Natural killer cell (primary cell): ENCODE measurements around the gene RXRB. TPM values are rescaled to one million over a fixed set of nuclear protein-coding genes. Genes with fewer than 3 reads are reported as not detected.

Experiments
- ATAC-seq, 3 donors: fragments of 150-1000 bp in 2 of 3; fragments of 200-7000 bp in 1 of 3; cut with Tn5 transposase; 1 replicate in 1 of 3; 2 replicates in 2 of 3; pipeline ENCODE4 v1.10.0; 2021; ENCODE audit warnings: mild to moderate bottlenecking in 2 of 3, moderate library complexity in 2 of 3
- DNase-seq, 2 donors: peaks; one replicate each; pipeline versions ENCODE4 v3.0.0 to v3.0.0-alpha.2; 2013 to 2021; ENCODE audit warnings: mixed read lengths in 1 of 2
- H3K27ac ChIP-seq: one replicate; pipeline ENCODE4 v1.5.1; 2013; ENCODE audit warnings: mild to moderate bottlenecking, low read length
- H3K27me3 ChIP-seq: one replicate; pipeline ENCODE4 v1.6.1; 2013; ENCODE audit warnings: low read length; ENCODE audit not compliant: control insufficient read depth, insufficient read depth
- H3K36me3 ChIP-seq: one replicate; pipeline ENCODE4 v1.6.1; 2013; ENCODE audit warnings: low read length; ENCODE audit not compliant: control insufficient read depth, insufficient read depth
- H3K4me1 ChIP-seq: one replicate; pipeline ENCODE4 v1.6.1; 2013; ENCODE audit warnings: low read length; ENCODE audit not compliant: control insufficient read depth, insufficient read depth
- H3K4me3 ChIP-seq: one replicate; pipeline ENCODE4 v1.5.1; 2013; ENCODE audit warnings: low read length
- H3K9me3 ChIP-seq: one replicate; pipeline ENCODE4 v1.6.1; 2013; ENCODE audit warnings: low read length; ENCODE audit not compliant: control insufficient read depth, insufficient read depth
- H3K27ac Mint-ChIP-seq, 2 donors: one replicate each; pipeline ENCODE4 v1.8.0; 2022; ENCODE audit warnings: mild to moderate bottlenecking in 2 of 2, mixed read lengths in 2 of 2, moderate library complexity in 1 of 2
- H3K27me3 Mint-ChIP-seq, 2 donors: one replicate each; pipeline ENCODE4 v1.8.0; 2022; ENCODE audit warnings: low read depth in 2 of 2, mixed read lengths in 2 of 2
- H3K36me3 Mint-ChIP-seq: one replicate; pipeline ENCODE4 v1.8.0; 2022; ENCODE audit warnings: mixed read lengths
- H3K4me1 Mint-ChIP-seq, 2 donors: one replicate each; pipeline ENCODE4 v1.8.0; 2022; ENCODE audit warnings: mixed read lengths in 2 of 2
- H3K4me3 Mint-ChIP-seq: one replicate; pipeline ENCODE4 v1.8.0; 2022; ENCODE audit warnings: mild to moderate bottlenecking, moderate library complexity, mixed read lengths
- H3K9me3 Mint-ChIP-seq, 2 donors: one replicate each; pipeline ENCODE4 v1.8.0; 2022; ENCODE audit warnings: mixed read lengths in 2 of 2
- CTCF ChIP-seq: fragments of 200-600 bp; IDR thresholded peaks from one replicate; pipeline ENCODE4 v1.8.0; 2022; ENCODE audit warnings: antibody characterized with exemption
- WGBS: methylation state at CpG from one replicate; pipeline ENCODE4 v1.1.7; 2013; ENCODE audit warnings: missing lambda C conversion rate; ENCODE audit not compliant: insufficient coverage; 5-methylcytosine and 5-hydroxymethylcytosine counted together
- intact Hi-C: fragments of 100-400 bp; cut with micrococcal nuclease; formaldehyde crosslinking; loops from one replicate; pipeline ENCODE4 v1.14.2; 2022
- total RNA-seq, 4 donors: library from RNA; stranded (reverse); fragments of 120-200 nt in 1 of 4; gene quantifications; one replicate each; pipeline versions ENCODE4 v1.2.3 to v1.2.4, GENCODE V29; 2013 to 2022

The RXRB gene
- total RNA-seq, 3 donors from 2014 or later (not counting 1 experiment from before 2014, with no cell fraction given): 72.3 to 96.4 (median 73.9) TPM

DNA sequence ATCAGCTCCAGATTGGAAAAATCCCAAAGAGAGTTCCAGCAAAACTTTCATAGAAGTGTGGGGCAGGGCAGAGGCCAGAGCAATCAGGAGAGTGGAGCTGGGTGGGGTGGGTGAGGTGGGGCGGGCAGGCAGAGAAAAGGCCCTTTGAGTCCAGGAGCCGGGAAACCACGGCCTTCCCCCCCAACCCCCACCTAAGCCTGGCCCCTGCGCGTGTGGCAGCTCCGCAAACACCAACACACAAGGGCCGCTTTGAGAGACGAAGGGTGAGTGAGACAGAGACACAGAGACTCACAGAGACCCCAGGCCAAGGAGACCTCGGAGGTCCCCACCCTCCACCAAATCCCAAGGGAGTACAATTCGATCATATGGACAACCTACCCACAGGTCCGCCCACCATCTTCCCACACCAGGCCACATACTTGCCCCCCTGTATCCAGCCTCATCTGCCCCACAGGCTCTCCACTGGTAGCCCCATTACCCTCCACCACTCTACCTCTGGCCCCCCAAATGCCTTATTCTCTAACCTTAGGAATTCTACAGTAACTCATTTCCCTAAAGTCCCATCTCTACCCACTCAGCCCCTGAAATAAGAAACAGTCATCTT lies 9.9 kb downstream of the RXRB start:
- WGBS: 84% methylated on average over 10 of the region's 11 CpGs
- Mint-ChIP-seq H3K4me1 (peaks cover 7 to 21% of the 10 kb centered on the region in 2 donors), H3K9me3 (no peaks in the 10 kb centered on the region), H3K4me3 (no peak overlapping the region), H3K27me3 (peaks cover 43 to 44% of the 10 kb centered on the region in 2 donors), H3K27ac (no peak overlapping the region), H3K36me3 (peaks cover 4% of the 10 kb centered on the region)
- Histone ChIP-seq H3K36me3 (peaks cover 15% of the 10 kb centered on the region), H3K27me3 (peaks cover 19% of the 10 kb centered on the region), H3K4me3 (no peak overlapping the region), H3K27ac (no peak overlapping the region), H3K4me1 (peaks cover 21% of the 10 kb centered on the region), H3K9me3 (no peaks in the 10 kb centered on the region)
- TF ChIP-seq CTCF: no peak
- ATAC-seq (no peak), DNase-seq (no peak)
- intact Hi-C loops: no loop called here

GRCh38 chr6:33189625-33190448 lies 10.6 kb downstream of the RXRB start:
- Histone ChIP-seq H3K36me3 (peaks cover 7% of the 10 kb centered on the region), H3K4me1 (peaks cover 21% of the 10 kb centered on the region), H3K9me3 (no peaks in the 10 kb centered on the region), H3K27ac (no peak overlapping the region), H3K4me3 (no peak overlapping the region), H3K27me3 (peaks cover 25% of the 10 kb centered on the region)
- no peak for TF ChIP-seq CTCF
- Mint-ChIP-seq H3K27ac (no peak overlapping the region), H3K9me3 (no peaks in the 10 kb centered on the region), H3K36me3 (no peaks in the 10 kb centered on the region), H3K4me1 (peaks cover 7 to 20% of the 10 kb centered on the region in 2 donors), H3K27me3 (peaks cover 43 to 45% of the 10 kb centered on the region in 2 donors), H3K4me3 (no peak overlapping the region)
- intact Hi-C loops: no loop called here
- ATAC-seq: no peak
- WGBS: 62% methylated on average over 7 of the region's 7 CpGs
- no peak for DNase-seq

DNA sequence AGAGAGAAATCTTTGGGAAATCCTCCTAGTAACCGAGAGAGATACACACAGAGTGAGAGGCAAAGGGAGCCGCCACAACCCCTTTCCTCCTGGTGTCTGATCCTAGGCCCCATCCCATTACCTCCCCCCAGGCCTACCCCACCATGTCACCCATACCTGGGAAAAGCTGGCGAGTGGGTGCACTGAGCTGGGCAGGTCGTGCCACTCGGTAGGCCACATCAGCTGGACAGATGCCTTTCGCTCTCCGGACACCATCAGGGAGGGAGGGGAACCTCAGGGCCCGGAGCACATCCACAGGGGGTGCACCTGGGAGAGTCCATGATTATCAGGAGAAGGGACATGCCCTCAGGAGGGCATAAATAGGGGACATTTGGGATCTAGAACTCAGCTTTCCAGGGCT lies 11.3 kb downstream of the RXRB start:
- Mint-ChIP-seq H3K9me3 (no peaks in the 10 kb centered on the region), H3K4me1 (peaks cover 7 to 26% of the 10 kb centered on the region in 2 donors), H3K36me3 (no peaks in the 10 kb centered on the region), H3K27me3 (peaks cover 43 to 52% of the 10 kb centered on the region in 2 donors), H3K4me3 (no peak overlapping the region), H3K27ac (no peak overlapping the region)
- intact Hi-C loops: no loop called here
- peaks cover 25% of the 10 kb centered on the region for H3K27me3 ChIP-seq
- DNase-seq: no peak
- peaks cover 2% of the 10 kb centered on the region for H3K36me3 ChIP-seq
- 92% methylated on average over 8 of the region's 8 CpGs for WGBS
- TF ChIP-seq CTCF: no peak
- no peak overlapping the region for H3K27ac ChIP-seq
- H3K4me1 ChIP-seq: peaks cover 22% of the 10 kb centered on the region
- no peak for ATAC-seq
- no peak overlapping the region for H3K4me3 ChIP-seq
- H3K9me3 ChIP-seq: no peaks in the 10 kb centered on the region
